ENCODE results near the gene SSX5. TPM values are rescaled to one million over a fixed set of nuclear protein-coding genes. Genes with fewer than 3 reads are reported as not detected.

SSX5 gene
- total RNA-seq, 1 experiment from 2014 or later = not detected

- Histone ChIP-seq H3K4me1 (ENCODE audit: insufficient read depth, low read length) (no peaks in the 10 kb centered on the region), H3T11ph (ENCODE audit: low read length) (no peak overlapping the region), H2AK5ac (ENCODE audit: insufficient read length, low read length) (no peak overlapping the region), H3K14ac (ENCODE audit: insufficient read depth, low read length) (no peak overlapping the region), H2BK120ac (ENCODE audit: low read depth, low read length, poor library complexity, severe bottlenecking) (no peak overlapping the region), H2BK5ac (ENCODE audit: insufficient read length, low read length) (no peak overlapping the region), H3K18ac (ENCODE audit: insufficient read length, low read depth, low read length) (no peak overlapping the region), H3K79me1 (ENCODE audit: insufficient read depth, low read depth, low read length, poor library complexity, severe bottlenecking) (no peaks in the 10 kb centered on the region), H4K91ac (ENCODE audit: insufficient read length, low read depth, low read length) (no peak overlapping the region), H4K20me1 (ENCODE audit: control insufficient read depth, insufficient read depth, insufficient read length) (no peaks in the 10 kb centered on the region), H2BK15ac (ENCODE audit: low read depth, low read length) (no peak overlapping the region), H3K4ac (ENCODE audit: low read depth, low read length) (no peak overlapping the region), H2BK12ac (ENCODE audit: insufficient read length, low read depth, low read length) (no peak overlapping the region), H3K4me2 (ENCODE audit: insufficient read depth, insufficient read length, low read length) (no peak overlapping the region), H3K9me3 (ENCODE audit: control insufficient read depth, low read depth, low read length) (peaks cover 21% of the 10 kb centered on the region), H3K9ac (ENCODE audit: extremely low read depth, insufficient read length, low read length) (no peak overlapping the region), H3K23ac (ENCODE audit: insufficient read length, low read depth, low read length) (no peak overlapping the region), H3K23me2 (ENCODE audit: insufficient read length, low read depth, low read length, poor library complexity, severe bottlenecking) (no peaks in the 10 kb centered on the region), H3K56ac (ENCODE audit: insufficient read length, low read depth, low read length) (no peak overlapping the region), H4K8ac (replicated peaks; ENCODE audit: insufficient read length, low read depth, low read length) (no peak overlapping the region), H3K27ac (ENCODE audit: insufficient read length, low read depth, low read length) (no peak overlapping the region), H2AFZ (ENCODE audit: low read length) (no peak overlapping the region), H4K5ac (ENCODE audit: insufficient read length, low read depth, low read length) (no peak overlapping the region), H3K27me3 (ENCODE audit: insufficient read depth, low read length) (no peaks in the 10 kb centered on the region), H2BK20ac (ENCODE audit: low read depth, low read length, poor library complexity, severe bottlenecking) (no peak overlapping the region), H3K79me2 (ENCODE audit: insufficient read depth, low read length) (no peaks in the 10 kb centered on the region)
- H3K27ac Mint-ChIP-seq = no peak overlapping the region
- H3K36me3 Mint-ChIP-seq (ENCODE audit: insufficient read depth in 1 of 3, low read depth in 3 of 3) = peaks cover 0 to 4% (median 4%) of the 10 kb centered on the region in 3 experiments; a peak in 5 of 7 replicates
- TF ChIP-seq, protein P1, sequence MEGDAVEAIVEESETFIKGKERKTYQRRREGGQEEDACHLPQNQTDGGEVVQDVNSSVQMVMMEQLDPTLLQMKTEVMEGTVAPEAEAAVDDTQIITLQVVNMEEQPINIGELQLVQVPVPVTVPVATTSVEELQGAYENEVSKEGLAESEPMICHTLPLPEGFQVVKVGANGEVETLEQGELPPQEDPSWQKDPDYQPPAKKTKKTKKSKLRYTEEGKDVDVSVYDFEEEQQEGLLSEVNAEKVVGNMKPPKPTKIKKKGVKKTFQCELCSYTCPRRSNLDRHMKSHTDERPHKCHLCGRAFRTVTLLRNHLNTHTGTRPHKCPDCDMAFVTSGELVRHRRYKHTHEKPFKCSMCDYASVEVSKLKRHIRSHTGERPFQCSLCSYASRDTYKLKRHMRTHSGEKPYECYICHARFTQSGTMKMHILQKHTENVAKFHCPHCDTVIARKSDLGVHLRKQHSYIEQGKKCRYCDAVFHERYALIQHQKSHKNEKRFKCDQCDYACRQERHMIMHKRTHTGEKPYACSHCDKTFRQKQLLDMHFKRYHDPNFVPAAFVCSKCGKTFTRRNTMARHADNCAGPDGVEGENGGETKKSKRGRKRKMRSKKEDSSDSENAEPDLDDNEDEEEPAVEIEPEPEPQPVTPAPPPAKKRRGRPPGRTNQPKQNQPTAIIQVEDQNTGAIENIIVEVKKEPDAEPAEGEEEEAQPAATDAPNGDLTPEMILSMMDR (conservative IDR thresholded peaks at IDR 0.05) = no peak
- WGBS (ENCODE audit: extremely low coverage, insufficient read length, low lambda C conversion rate) = no CpG with 5 or more reads among the region's 12 CpGs
- H3K4me3 Mint-ChIP-seq = no peak overlapping the region
- H3K27me3 Mint-ChIP-seq (ENCODE audit: low read depth) = peaks cover 10% of the 10 kb centered on the region
- H3K9me3 Mint-ChIP-seq = peaks cover 75 to 76% of the 10 kb centered on the region in 2 experiments
- H3K4me1 Mint-ChIP-seq = no peaks in the 10 kb centered on the region
- no peak for DNase-seq
These were observed 31.4 kb downstream of the SSX5 start for GRCh38 chrX:48165241-48165640.

Data from H9 (cell line).